HT1080 (cell line): ENCODE data around the gene CLCC1. TPM values are rescaled to one million over a fixed set of nuclear protein-coding genes. Genes with fewer than 3 reads are reported as not detected.
"Not testable (repeated sequence)": the region's sequence is repeated elsewhere in the genome, so short reads cannot be mapped to it uniquely, and the experiment has no call there.

Experiments used
- DNase-seq: peaks from one replicate; pipeline ENCODE4 v3.0.0-alpha.2; 2015; ENCODE audit warnings: low read depth
- polyA plus RNA-seq, 2 experiments: library from polyadenylated mRNA; depleted of rRNA; stranded (reverse); fragments of >200 nt; gene quantifications; 2 replicates each; pipeline ENCODE4 v1.2.3, GENCODE V29; 2015
- total RNA-seq: library from RNA; depleted of rRNA; stranded (reverse); fragments of >200 nt; shearing (Covaris generic); gene quantifications from 2 replicates; pipeline ENCODE4 v1.2.3, GENCODE V29; 2014; rRNA removed

CLCC1 gene, protein sequence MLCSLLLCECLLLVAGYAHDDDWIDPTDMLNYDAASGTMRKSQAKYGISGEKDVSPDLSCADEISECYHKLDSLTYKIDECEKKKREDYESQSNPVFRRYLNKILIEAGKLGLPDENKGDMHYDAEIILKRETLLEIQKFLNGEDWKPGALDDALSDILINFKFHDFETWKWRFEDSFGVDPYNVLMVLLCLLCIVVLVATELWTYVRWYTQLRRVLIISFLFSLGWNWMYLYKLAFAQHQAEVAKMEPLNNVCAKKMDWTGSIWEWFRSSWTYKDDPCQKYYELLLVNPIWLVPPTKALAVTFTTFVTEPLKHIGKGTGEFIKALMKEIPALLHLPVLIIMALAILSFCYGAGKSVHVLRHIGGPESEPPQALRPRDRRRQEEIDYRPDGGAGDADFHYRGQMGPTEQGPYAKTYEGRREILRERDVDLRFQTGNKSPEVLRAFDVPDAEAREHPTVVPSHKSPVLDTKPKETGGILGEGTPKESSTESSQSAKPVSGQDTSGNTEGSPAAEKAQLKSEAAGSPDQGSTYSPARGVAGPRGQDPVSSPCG
- total RNA-seq, result 20.6 and 22.7 TPM in 2 replicates
- 18.0 and 22.7 TPM in 2 replicates for polyA plus RNA-seq (2015; cell fraction: cytosol; rRNA removed)
- 34.1 and 34.3 TPM in 2 replicates for polyA plus RNA-seq (2015; cell fraction: nucleus; rRNA removed)

GRCh38 chr1:108963052-108963686 lies at the start of gene CLCC1:
TSS of gene CLCC1 (minus strand) at chr1:108963484. CDS start at chr1:108950437, 13,047 bp downstream.
- DNase-seq, result peak; percentile 89

DNA sequence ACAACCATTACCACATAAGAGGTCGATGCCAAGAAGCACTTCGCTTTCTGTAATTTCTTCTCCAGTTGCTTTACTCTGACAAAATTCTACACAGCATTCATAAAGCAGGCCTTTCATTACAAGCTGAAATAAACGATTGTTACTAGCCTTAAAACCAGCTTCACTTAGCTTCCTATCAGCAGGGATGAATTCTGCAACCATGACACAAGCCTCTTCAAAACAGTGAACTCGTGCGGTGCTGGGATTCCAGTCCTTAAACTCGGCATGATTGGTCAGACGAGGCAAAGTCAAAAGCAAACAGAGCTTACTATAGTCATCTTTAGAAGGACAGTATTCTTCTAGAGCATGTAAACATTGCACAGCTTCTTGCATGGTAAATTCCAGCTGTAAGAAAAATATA lies 48.1 kb upstream of the CLCC1 start:
- no peak for DNase-seq

- peak; percentile 13 for DNase-seq
Measured at GRCh38 chr1:108996622-108997021, 33.3 kb upstream of the CLCC1 start.

DNA sequence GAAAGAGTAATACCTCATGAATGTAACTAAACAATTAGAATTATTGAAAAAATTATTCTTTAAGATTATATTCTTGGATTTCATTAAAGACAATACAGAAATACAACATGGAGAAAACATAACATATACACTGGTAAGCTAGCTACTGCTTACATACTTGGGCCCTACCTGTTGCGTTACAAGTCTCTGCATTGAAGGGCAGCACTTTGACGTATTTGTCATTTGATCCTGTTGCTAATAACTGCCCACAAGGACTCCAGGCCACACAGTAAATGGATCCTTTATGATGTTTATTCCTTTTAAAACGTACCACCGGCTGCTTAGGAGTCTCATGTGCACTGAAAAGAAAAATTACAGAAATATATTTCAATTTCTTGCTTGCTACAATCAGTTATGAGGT lies 19.8 kb upstream of the CLCC1 start:
- no peak for DNase-seq

GRCh38 chr1:108976658-108977057 lies 13.4 kb upstream of the CLCC1 start:
- DNase-seq, result no peak

- DNase-seq, result no peak
Measured at GRCh38 chr1:108972951-108973350, 9.7 kb upstream of the CLCC1 start.

DNA sequence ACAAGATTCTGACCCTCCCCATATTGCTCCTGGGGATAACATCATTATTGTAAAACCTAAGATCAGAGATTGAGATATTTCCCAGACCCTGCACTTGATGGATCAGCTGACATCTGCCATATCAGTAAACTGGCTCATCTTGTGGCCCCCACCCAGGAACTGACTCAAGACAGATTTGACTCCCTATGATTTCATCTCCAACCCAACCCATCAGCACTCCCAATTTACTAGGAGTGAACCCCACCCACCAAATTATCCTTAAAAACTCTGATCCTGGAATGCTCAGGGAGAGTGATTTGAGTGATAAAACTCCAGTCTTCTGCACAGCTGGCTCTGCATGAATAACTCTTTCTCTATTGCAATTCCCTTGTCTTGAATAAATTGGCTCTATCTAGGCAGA lies 6.1 kb upstream of the CLCC1 start:
- no peak for DNase-seq

GRCh38 chr1:108962681-108963051 lies 618 bp downstream of the CLCC1 start:
- DNase-seq, result no peak

- DNase-seq, result no peak
Measured at GRCh38 chr1:108961752-108962486, 1.4 kb downstream of the CLCC1 start.

DNA sequence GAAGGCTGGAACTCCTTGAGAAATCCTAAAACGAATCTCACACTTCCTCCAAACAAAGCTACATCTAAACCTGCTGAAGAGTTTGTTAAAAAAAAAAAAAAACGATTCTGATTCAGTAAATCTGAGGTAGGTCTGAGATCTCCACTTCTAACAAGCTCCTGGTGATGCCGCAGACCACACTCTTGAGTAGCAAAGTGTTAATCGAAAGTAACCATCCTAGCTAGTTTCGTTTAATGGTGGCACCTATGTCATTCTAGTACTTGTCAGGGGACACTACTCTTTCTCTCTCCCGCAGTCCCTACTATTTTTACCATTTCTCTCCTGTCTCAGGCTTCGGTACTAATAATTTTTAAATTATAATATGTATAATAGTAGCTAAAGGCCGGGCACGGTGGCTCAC lies 2.1 kb downstream of the CLCC1 start:
- DNase-seq, result no peak

GRCh38 chr1:108960719-108961118 lies 2.6 kb downstream of the CLCC1 start:
- DNase-seq, result no peak

GRCh38 chr1:108957888-108958287 lies 5.4 kb downstream of the CLCC1 start:
- DNase-seq, result no peak

GRCh38 chr1:108955881-108956280 lies 7.4 kb downstream of the CLCC1 start:
- DNase-seq, result no peak

GRCh38 chr1:108955111-108955510 lies 8.2 kb downstream of the CLCC1 start:
- DNase-seq, result no peak

- DNase-seq, result no peak
Measured at GRCh38 chr1:108953452-108953851, 9.8 kb downstream of the CLCC1 start.

- no peak for DNase-seq
Measured at GRCh38 chr1:108951242-108951641, 12.0 kb downstream of the CLCC1 start.

GRCh38 chr1:108949044-108949443 lies 14.2 kb downstream of the CLCC1 start:
- no peak for DNase-seq

GRCh38 chr1:108947871-108948525 lies 15.3 kb downstream of the CLCC1 start:
- DNase-seq, result no peak

DNA sequence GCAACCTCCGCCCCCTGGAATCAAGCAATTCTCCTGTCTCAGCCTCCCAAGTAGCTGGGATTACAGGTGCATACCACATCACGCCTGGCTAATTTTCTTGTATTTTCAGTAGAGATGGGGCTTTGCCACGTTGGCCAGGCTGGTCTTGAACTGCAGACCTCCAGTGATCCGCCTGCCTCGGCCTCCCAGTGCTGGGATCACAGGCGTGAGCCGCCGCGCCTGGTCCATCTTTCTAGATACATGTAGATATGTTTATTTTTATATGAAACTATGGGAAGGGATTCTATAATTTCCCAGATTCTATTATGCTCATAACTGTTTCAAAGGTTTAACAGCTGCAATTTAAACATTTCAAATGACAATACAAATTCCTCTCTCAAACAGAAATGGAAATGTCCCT lies 27.1 kb downstream of the CLCC1 start:
- no peak for DNase-seq

DNA sequence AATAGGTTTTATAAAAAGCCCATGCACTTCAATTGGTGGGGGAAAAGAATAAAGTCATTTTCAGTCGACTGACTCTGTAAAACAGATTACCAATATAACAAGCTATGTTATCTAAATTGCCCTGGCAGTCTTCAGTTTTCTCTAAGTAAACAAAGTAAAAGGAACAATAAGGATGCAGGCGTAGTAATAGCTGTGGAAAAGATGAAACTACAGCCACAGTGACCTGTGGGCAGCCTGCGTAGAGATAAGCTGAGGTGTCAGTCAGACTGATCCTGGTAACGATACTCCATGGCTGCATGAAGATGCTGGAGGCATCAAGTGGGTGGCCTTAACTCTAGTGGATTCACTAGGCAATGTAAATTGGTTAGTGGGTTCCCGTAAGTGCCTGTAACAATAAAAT lies 29.3 kb downstream of the CLCC1 start:
- no peak for DNase-seq

- DNase-seq, result not testable (repeated sequence)
Measured at GRCh38 chr1:108927565-108927964, 35.7 kb downstream of the CLCC1 start.
